Measurements from ENCODE around the gene DCAF8L1. TPM values are rescaled to one million over a fixed set of nuclear protein-coding genes. Genes with fewer than 3 reads are reported as not detected.

The DCAF8L1 gene
- total and polyA plus RNA-seq, 2 of the 8 experiments (the other 6 are each of a cell fraction or from before 2014, with no cell fraction given): not detected

- CTCF ChIA-PET (ENCODE audit: partially characterized antibody): no interaction called here
- Histone ChIP-seq H3K4me2 (ENCODE audit: insufficient read depth in 1 of 2, low read depth in 2 of 2, low read length in 2 of 2) (no peak overlapping the region), H3K23ac (ENCODE audit: insufficient read length) (no peak overlapping the region)
These were observed 14.4 kb upstream of the DCAF8L1 start for GRCh38 chrX:27995611-27996010.

More at GRCh38 chrX:27995611-27996010, 14.4 kb upstream of the DCAF8L1 start:
- no peak overlapping the region for H3K4ac ChIP-seq (replicated peaks; ENCODE audit: insufficient read length, low read depth, low read length)
- no peak overlapping the region for H4K91ac ChIP-seq (replicated peaks; ENCODE audit: insufficient read length, low read length)
- H3K36me3 ChIP-seq (ENCODE audit: control insufficient read depth in 2 of 4, insufficient read depth in 4 of 4, low read length in 3 of 4): no peaks in the 10 kb centered on the region
- H3K79me1 ChIP-seq (ENCODE audit: low read depth, low read length): no peaks in the 10 kb centered on the region
- H2BK120ac ChIP-seq (replicated peaks; ENCODE audit: low read depth, low read length): no peak overlapping the region
- H3K9ac ChIP-seq (replicated peaks in 1 of 4; ENCODE audit: extremely low read depth in 1 of 4, low read depth in 3 of 4, low read length in 3 of 4): no peak overlapping the region
- H2BK15ac ChIP-seq (ENCODE audit: low read length): no peak overlapping the region
- POLR2A ChIA-PET (ENCODE audit: partially characterized antibody): no interaction called here
- H3K23me2 ChIP-seq (ENCODE audit: low read depth, low read length): no peaks in the 10 kb centered on the region
- H2AK5ac ChIP-seq (ENCODE audit: low read depth, low read length): no peak overlapping the region
- H3K79me2 ChIP-seq (ENCODE audit: control insufficient read depth in 1 of 2, insufficient read depth in 2 of 2, low read length in 2 of 2): no peaks in the 10 kb centered on the region
- H2BK5ac ChIP-seq (ENCODE audit: low read depth, low read length): no peak overlapping the region
- H3K14ac ChIP-seq (ENCODE audit: insufficient read length): no peak overlapping the region
- H2BK20ac ChIP-seq (ENCODE audit: low read length): no peak overlapping the region
- H3K27me3 ChIP-seq (replicated peaks in 1 of 4; ENCODE audit: control insufficient read depth in 3 of 4, extremely low read depth in 1 of 4, insufficient read depth in 3 of 4, low read length in 3 of 4): no peaks in the 10 kb centered on the region
- H3K4me1 ChIP-seq (replicated peaks in 1 of 4; ENCODE audit: control insufficient read depth in 3 of 4, insufficient read depth in 4 of 4, low read length in 3 of 4): no peaks in the 10 kb centered on the region
- DNase-seq (ENCODE audit: low read depth in 1 of 2, low spot score in 2 of 2): no peak
- no peaks in the 10 kb centered on the region for H3K9me3 ChIP-seq (ENCODE audit: insufficient read depth in 2 of 2, low read depth in 1 of 2, low read length in 1 of 2)
- H3K56ac ChIP-seq (replicated peaks; ENCODE audit: insufficient read length, low read depth, low read length): no peak overlapping the region
- 94% methylated on average over 3 of the region's 3 CpGs; no CpG with 5 or more reads in 1 of the 2 experiments for WGBS, 2 experiments (ENCODE audit: extremely low coverage in 1 of 2, insufficient coverage in 1 of 2, insufficient read length in 1 of 2, insufficient replicate concordance in 2 of 2, low coverage in 1 of 2, low lambda C conversion rate in 2 of 2, missing lambda C conversion rate in 1 of 2)
- H3K4me3 ChIP-seq (ENCODE audit: extremely low read depth in 1 of 4, insufficient read depth in 2 of 4, low read depth in 3 of 4, low read length in 4 of 4): no peak overlapping the region
- no peak overlapping the region for H2BK12ac ChIP-seq (ENCODE audit: low read depth, low read length)
- H4K5ac ChIP-seq (ENCODE audit: insufficient read length, low read depth, low read length): no peak overlapping the region
- H4K20me1 ChIP-seq (replicated peaks in 1 of 2; ENCODE audit: control insufficient read depth in 1 of 2, insufficient read depth in 2 of 2, low read length in 2 of 2): no peaks in the 10 kb centered on the region
- no peak overlapping the region for H4K8ac ChIP-seq (ENCODE audit: extremely low read depth, insufficient read depth, low read length)
- no peak overlapping the region for H3K18ac ChIP-seq (ENCODE audit: extremely low read depth, low read length)
- H3K27ac ChIP-seq (ENCODE audit: low read depth, low read length): no peak overlapping the region
- no peak for FAIRE-seq
- TF ChIP-seq SRF (IDR thresholded peaks at IDR 0.05; ENCODE audit: low read depth, low read length) (no peak), SP2 (IDR thresholded peaks at IDR 0.05; ENCODE audit: low read length) (no peak), CBX8 (IDR thresholded peaks at IDR 0.05; ENCODE audit: borderline replicate concordance, low read depth, low read length) (no peak), ASH2L (IDR thresholded peaks at IDR 0.05; ENCODE audit: low read length) (no peak), NRF1 (IDR thresholded peaks at IDR 0.05; ENCODE audit: low read depth, low read length) (no peak), SP1 (IDR thresholded peaks at IDR 0.05; ENCODE audit: low read depth, low read length) (no peak), POU5F1 (IDR thresholded peaks at IDR 0.05; ENCODE audit: low read depth, low read length) (no peak), RFX5 (IDR thresholded peaks at IDR 0.05; ENCODE audit: borderline replicate concordance, low read depth, low read length) (no peak), TBP (IDR thresholded peaks at IDR 0.05; ENCODE audit: low read depth, low read length) (no peak)
- TF ChIP-seq, protein P1, sequence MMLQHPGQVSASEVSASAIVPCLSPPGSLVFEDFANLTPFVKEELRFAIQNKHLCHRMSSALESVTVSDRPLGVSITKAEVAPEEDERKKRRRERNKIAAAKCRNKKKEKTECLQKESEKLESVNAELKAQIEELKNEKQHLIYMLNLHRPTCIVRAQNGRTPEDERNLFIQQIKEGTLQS (IDR thresholded peaks at IDR 0.05; ENCODE audit: insufficient read depth, low read depth, low read length): no peak
- H2AFZ ChIP-seq (ENCODE audit: low read length): no peak overlapping the region

All from H1 (cell line).